ENCODE measurements around the gene METTL26. TPM values are rescaled to one million over a fixed set of nuclear protein-coding genes. Genes with fewer than 3 reads are reported as not detected.
"Not testable (repeated sequence)": the region's sequence is repeated elsewhere in the genome, so short reads cannot be mapped to it uniquely, and the experiment has no call there.

The METTL26 gene
- total RNA-seq, 4 donors from 2014 or later, result 147 to 204 (median 176) TPM

GRCh38 chr16:598823-599739 lies 37.0 kb downstream of the METTL26 start:
- TF ChIP-seq EP300 (IDR thresholded peaks at IDR 0.05), result no peak
- TF ChIP-seq POLR2A (IDR thresholded peaks at IDR 0.05), result no peak
- no peak for TF ChIP-seq CTCF (IDR thresholded peaks at IDR 0.05)
- Histone ChIP-seq H3K4me1 (peaks cover 0 to 13% (median 0%) of the 10 kb centered on the region in 4 donors), H3K27me3 (no peaks in the 10 kb centered on the region), H3K4me3 (no peak overlapping the region), H3K36me3 (peaks cover 0 to 41% (median 4%) of the 10 kb centered on the region in 3 donors), H3K27ac (no peak overlapping the region), H3K9me3 (no peaks in the 10 kb centered on the region)
- DNase-seq (ENCODE audit: low spot score in 2 of 2), result no peak
- WGBS, 2 donors, result 95 to 97% methylated on average over 36 to 41 of the region's 43 CpGs

- Histone ChIP-seq H3K36me3 (peaks cover 0 to 38% (median 4%) of the 10 kb centered on the region in 3 donors), H3K4me1 (peaks cover 0 to 28% (median 4%) of the 10 kb centered on the region in 4 donors)
- not testable (repeated sequence) for H3K4me3 ChIP-seq; H3K9me3 ChIP-seq; DNase-seq (ENCODE audit: low spot score in 2 of 2); H3K27me3 ChIP-seq; H3K27ac ChIP-seq
- WGBS, 2 donors, result 98 to 99% methylated on average over 6 to 7 of the region's 7 CpGs
These were observed 38.5 kb downstream of the METTL26 start for GRCh38 chr16:597655-598054.

- 93 to 96% methylated on average over 12 of the region's 12 CpGs for WGBS, 2 donors
These were observed 39.4 kb downstream of the METTL26 start for GRCh38 chr16:596736-597060.

DNA sequence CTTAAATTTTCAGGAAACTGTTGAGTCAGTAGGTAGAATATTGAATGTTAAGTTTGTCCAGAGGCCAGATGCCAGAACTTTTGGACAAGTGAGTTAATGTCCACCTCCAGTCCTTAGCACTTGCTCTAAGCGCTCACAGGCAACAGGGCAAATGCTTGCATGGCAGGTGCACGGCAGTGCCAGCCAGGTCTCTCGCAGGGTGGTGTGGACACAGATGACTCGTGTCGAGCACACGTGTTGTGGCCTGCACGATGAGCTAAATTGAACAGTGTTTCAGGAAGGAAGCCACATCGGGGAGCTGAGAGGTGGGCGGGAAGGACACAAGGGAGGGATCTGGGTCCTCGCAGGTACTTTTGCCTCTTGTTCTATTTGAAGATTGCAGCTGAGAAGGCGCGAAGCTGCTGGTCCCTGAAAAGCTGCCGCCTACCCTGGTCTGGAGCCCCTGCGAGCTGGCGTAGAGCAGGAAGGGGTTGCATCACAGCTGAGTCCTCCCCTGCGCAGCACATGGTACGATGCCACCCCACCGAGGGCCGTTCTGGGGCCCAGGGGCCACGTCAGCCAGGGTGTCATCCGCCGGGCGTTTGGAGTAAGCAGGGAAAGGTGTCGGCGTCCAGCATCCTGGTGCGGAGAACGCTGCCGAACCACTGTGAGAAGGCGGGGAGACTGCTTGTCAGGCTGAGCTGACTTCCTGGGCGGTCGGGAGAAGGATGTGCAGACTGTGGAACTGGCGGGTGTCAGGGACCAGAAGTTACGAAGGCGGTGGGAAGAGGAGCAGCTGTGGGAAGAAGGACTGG lies 40.0 kb downstream of the METTL26 start:
- peaks cover 0 to 43% (median 14%) of the 10 kb centered on the region in 4 donors for H3K4me1 ChIP-seq
- no peak overlapping the region for H3K27ac ChIP-seq
- H3K9me3 ChIP-seq, result no peaks in the 10 kb centered on the region
- TF ChIP-seq POLR2A (IDR thresholded peaks at IDR 0.05), result no peak
- H3K27me3 ChIP-seq, result no peaks in the 10 kb centered on the region
- H3K4me3 ChIP-seq, result no peak overlapping the region
- DNase-seq (ENCODE audit: low spot score in 2 of 2), result no peak
- 89 to 92% methylated on average over 34 of the region's 34 CpGs for WGBS, 2 donors
- H3K36me3 ChIP-seq, result peaks cover 0 to 36% (median 4%) of the 10 kb centered on the region in 3 donors

More at GRCh38 chr16:596736-597060, 39.4 kb downstream of the METTL26 start:
- H3K27ac ChIP-seq, result no peak overlapping the region
- no peaks in the 10 kb centered on the region for H3K27me3 ChIP-seq
- TF ChIP-seq EP300 (IDR thresholded peaks at IDR 0.05) (no peak), POLR2A (IDR thresholded peaks at IDR 0.05) (no peak), CTCF (IDR thresholded peaks at IDR 0.05) (no peak)
- peaks cover 0 to 37% (median 10%) of the 10 kb centered on the region in 4 donors for H3K4me1 ChIP-seq
- H3K9me3 ChIP-seq, result no peaks in the 10 kb centered on the region
- peaks cover 0 to 36% (median 4%) of the 10 kb centered on the region in 3 donors for H3K36me3 ChIP-seq
- no peak overlapping the region for H3K4me3 ChIP-seq
- no peak for DNase-seq (ENCODE audit: low spot score in 2 of 2)

- no peak for DNase-seq (ENCODE audit: low spot score in 2 of 2)
- no peaks in the 10 kb centered on the region for H3K27me3 ChIP-seq
- 81 to 86% methylated on average over 15 to 18 of the region's 18 CpGs for WGBS, 2 donors
- no peak overlapping the region for H3K4me3 ChIP-seq
- no peaks in the 10 kb centered on the region for H3K9me3 ChIP-seq
- peaks cover 0 to 36% (median 4%) of the 10 kb centered on the region in 3 donors for H3K36me3 ChIP-seq
- TF ChIP-seq CTCF (IDR thresholded peaks at IDR 0.05) (no peak), POLR2A (IDR thresholded peaks at IDR 0.05) (no peak), EP300 (IDR thresholded peaks at IDR 0.05) (no peak)
- H3K4me1 ChIP-seq, result peaks cover 0 to 49% (median 21%) of the 10 kb centered on the region in 4 donors
- no peak overlapping the region for H3K27ac ChIP-seq
These were observed 41.0 kb downstream of the METTL26 start for GRCh38 chr16:595094-595528.
